Pancreas (tissue), 10 donors: Measurements from ENCODE around the gene LDLRAP1. TPM values are rescaled to one million over a fixed set of nuclear protein-coding genes. Genes with fewer than 3 reads are reported as not detected.
"Not testable (repeated sequence)": the region's sequence is repeated elsewhere in the genome, so short reads cannot be mapped to it uniquely, and the experiment has no call there.

ENCODE experiments used
- ATAC-seq, 4 donors: fragments of 200-7000 bp; cut with Tn5 transposase; one replicate each; pipeline versions ENCODE4 v1.8.0 to v1.9.1; 2020; ENCODE audit warnings: mild to moderate bottlenecking in 4 of 4, moderate library complexity in 4 of 4
- DNase-seq, 6 donors: peaks; one replicate each; pipeline ENCODE4 v3.0.0-alpha.2; 2020
- FAIRE-seq: peaks from 2 replicates; lab custom pipeline; 2012; peaks lifted over from hg19 to GRCh38; lab: Jason Lieb, UNC
- H3K27ac ChIP-seq, 4 donors: fragments of 200-600 bp; sonication (generic); 1 replicate in 3 of 4; 2 replicates in 1 of 4; pipeline versions ENCODE4 v1.5.0 to v1.8.0; 2020
- H3K27me3 ChIP-seq, 4 donors: fragments of 200-600 bp; one replicate each; pipeline ENCODE4 v1.8.0; 2021
- H3K36me3 ChIP-seq, 3 donors: fragments of 200-600 bp; sonication (generic) in 1 of 3; one replicate each; pipeline versions ENCODE4 v1.5.0 to v1.8.0; 2020 to 2021
- H3K4me1 ChIP-seq, 3 donors: fragments of 200-600 bp; one replicate each; pipeline ENCODE4 v1.8.0; 2021
- H3K4me3 ChIP-seq, 4 donors: fragments of 200-600 bp; sonication (generic) in 2 of 4; one replicate each; pipeline versions ENCODE4 v1.5.0 to v1.8.0; 2020 to 2021
- H3K9me3 ChIP-seq, 4 donors: fragments of 200-600 bp; one replicate each; pipeline ENCODE4 v1.8.0; 2021
- CTCF ChIP-seq, 4 donors: fragments of 200-600 bp; sonication (generic) in 3 of 4; IDR thresholded peaks; one replicate each; pipeline versions ENCODE4 v1.5.0 to v1.8.0; 2021; ENCODE audit warnings: antibody characterized with exemption in 4 of 4
- WGBS, 2 donors: extraction: QIAGEN DNeasy Blood & Tissue Kit; methylation state at CpG; one replicate each; pipeline ENCODE4 v1.1.7; 2013; 5-methylcytosine and 5-hydroxymethylcytosine counted together
- intact Hi-C, 3 donors: fragments of 100-400 bp; cut with DNase I; formaldehyde crosslinking; loops; one replicate each; pipeline versions ENCODE4 v1.11.1 to v1.14.2; 2022
- polyA plus RNA-seq, 2 donors: library from polyadenylated mRNA; stranded (reverse); fragments of 200-250 nt; gene quantifications; one replicate each; pipeline ENCODE4 v1.2.3, GENCODE V29; 2013
- total RNA-seq, 6 donors: library from RNA; stranded (reverse); fragmentation: NEBNext Ultra II Directional in 4 of 6; extraction: Animal tissue kit (Norgen Biotek cat#: 25700) in 4 of 6; gene quantifications; one replicate each; pipeline versions ENCODE4 v1.2.1 to v1.2.4, GENCODE V29; 2021 to 2023
- donor health status: healthy with polysubstance abuse.
- donor health status: DM: no; HTN: no; CAD: no; lungs with moderate emphysema.
- donor health status: DM: no; HTN: no; CAD: no.
- donor health status: control.
- donor health status: control.
- donor health status: Bipolar disorder and iron deficiency.
- donor health status: DM: yes; HTN: yes; CAD: no.
- donor health status: DM: no; HTN: no; CAD: no.
- donor health status: DM: no; HTN: no; CAD: no.
- donor health status: DM: yes; HTN: yes; CAD: no.

LDLRAP1 gene
- total and polyA plus RNA-seq, 8 donors, result 21.0 to 71.9 (median 23.7) TPM

GRCh38 chr1:25502957-25503356 is 40.4 kb upstream of the LDLRAP1 start:
- H3K9me3 ChIP-seq, result no peaks in the 10 kb centered on the region
- peak in 1 of 4 donors; percentile 45 for ATAC-seq
- FAIRE-seq, result no peak
- DNase-seq, result peak in 1 of 6 donors; percentile 5
- WGBS, 2 donors, result 67 to 76% methylated on average over 4 of the region's 4 CpGs
- H3K4me1 ChIP-seq, result no peaks in the 10 kb centered on the region
- intact Hi-C loops, result no loop called here
- H3K4me3 ChIP-seq, result no peak overlapping the region
- no peak overlapping the region for H3K27ac ChIP-seq
- TF ChIP-seq CTCF (IDR thresholded peaks at IDR 0.05), result no peak
- peaks cover 0 to 13% (median 0%) of the 10 kb centered on the region in 3 donors for H3K36me3 ChIP-seq
- H3K27me3 ChIP-seq, result no peaks in the 10 kb centered on the region

- Histone ChIP-seq H3K27ac (no peak overlapping the region), H3K9me3 (no peaks in the 10 kb centered on the region), H3K4me1 (no peaks in the 10 kb centered on the region), H3K27me3 (no peaks in the 10 kb centered on the region), H3K4me3 (no peak overlapping the region), H3K36me3 (peaks cover 0 to 5% (median 0%) of the 10 kb centered on the region in 3 donors)
- DNase-seq (peak; percentile 58 to 84 (median 69)), FAIRE-seq (no peak), ATAC-seq (peak; percentile 84 to 96 (median 93))
- peak; percentile 18 to 61 (median 46) for TF ChIP-seq CTCF (IDR thresholded peaks at IDR 0.05)
- 61 to 67% methylated on average over 12 of the region's 12 CpGs for WGBS, 2 donors
- intact Hi-C loops, result no loop called here
Measured at GRCh38 chr1:25503551-25504426, 39.6 kb upstream of the LDLRAP1 start.

GRCh38 chr1:25504706-25505595 is 38.5 kb upstream of the LDLRAP1 start:
- ATAC-seq (peak in 2 of 4 donors; percentile 12 to 25), FAIRE-seq (no peak)

GRCh38 chr1:25505656-25506385 is 37.6 kb upstream of the LDLRAP1 start:
- 82 to 87% methylated on average over 14 of the region's 14 CpGs for WGBS, 2 donors
- H3K27me3 ChIP-seq, result no peaks in the 10 kb centered on the region
- H3K27ac ChIP-seq, result no peak overlapping the region
- ATAC-seq (no peak), DNase-seq (no peak), FAIRE-seq (no peak)
- no peaks in the 10 kb centered on the region for H3K9me3 ChIP-seq
- no peak overlapping the region for H3K4me3 ChIP-seq
- intact Hi-C loops, result no loop called here
- no peaks in the 10 kb centered on the region for H3K36me3 ChIP-seq
- H3K4me1 ChIP-seq, result no peaks in the 10 kb centered on the region
- no peak for TF ChIP-seq CTCF (IDR thresholded peaks at IDR 0.05)

More at GRCh38 chr1:25504706-25505595, 38.5 kb upstream of the LDLRAP1 start:
- Histone ChIP-seq H3K4me3 (no peak overlapping the region), H3K9me3 (no peaks in the 10 kb centered on the region), H3K27ac (no peak overlapping the region), H3K27me3 (no peaks in the 10 kb centered on the region), H3K36me3 (no peaks in the 10 kb centered on the region), H3K4me1 (no peaks in the 10 kb centered on the region)
- 67 to 68% methylated on average over 9 of the region's 9 CpGs for WGBS, 2 donors
- DNase-seq, result no peak
- no peak for TF ChIP-seq CTCF (IDR thresholded peaks at IDR 0.05)
- intact Hi-C loops, result no loop called here

GRCh38 chr1:25506566-25507463 is 36.6 kb upstream of the LDLRAP1 start:
- H3K4me3 ChIP-seq, result peak overlapping the region in 1 of 4 donors; percentile 5
- H3K9me3 ChIP-seq, H3K36me3 ChIP-seq, FAIRE-seq, H3K27me3 ChIP-seq, intact Hi-C loops, ATAC-seq, H3K4me1 ChIP-seq, H3K27ac ChIP-seq: not testable (repeated sequence)
- DNase-seq, result peak in 1 of 6 donors; percentile 19
- WGBS, 2 donors, result 45 to 56% methylated on average over 31 to 37 of the region's 37 CpGs
